GM20431 (cell line): ENCODE results near the gene FHAD1.
"Not testable (repeated sequence)": the region's sequence is repeated elsewhere in the genome, so short reads cannot be mapped to it uniquely, and the experiment has no call there.

Experiments used
- in situ Hi-C: fragments of 300-500 bp; cut with MseI, MboI; formaldehyde crosslinking; loops from one replicate; pipeline ENCODE4 v1.15.0; 2020; ENCODE audit warnings: low sequenced_read_pairs; ENCODE audit not compliant: unreplicated experiment

Gene FHAD1

GRCh38 chr1:15353839-15354579 is 107.0 kb downstream of the FHAD1 start:
- in situ Hi-C loops = loop anchor here (25.0 kb wide), 1 partner anchor 1258 kb away; the partner anchor contains the start of gene NBPF1

GRCh38 chr1:15354580-15354965 is 107.5 kb downstream of the FHAD1 start:
- in situ Hi-C loops = loop anchor here (25.0 kb wide), 1 partner anchor 1258 kb away; the partner anchor contains the start of gene NBPF1

GRCh38 chr1:15355968-15356625 is 109.1 kb downstream of the FHAD1 start:
- in situ Hi-C loops = loop anchor here (25.0 kb wide), 1 partner anchor 1256 kb away; the partner anchor contains the start of gene NBPF1

GRCh38 chr1:15357612-15358207 is 110.7 kb downstream of the FHAD1 start:
- in situ Hi-C loops = loop anchor here (25.0 kb wide), 1 partner anchor 1255 kb away; the partner anchor contains the start of gene NBPF1

- in situ Hi-C loops = loop anchor here (25.0 kb wide), 1 partner anchor 1254 kb away; the partner anchor contains the start of gene NBPF1
Observed at GRCh38 chr1:15358565-15359133, 111.6 kb downstream of the FHAD1 start.

DNA sequence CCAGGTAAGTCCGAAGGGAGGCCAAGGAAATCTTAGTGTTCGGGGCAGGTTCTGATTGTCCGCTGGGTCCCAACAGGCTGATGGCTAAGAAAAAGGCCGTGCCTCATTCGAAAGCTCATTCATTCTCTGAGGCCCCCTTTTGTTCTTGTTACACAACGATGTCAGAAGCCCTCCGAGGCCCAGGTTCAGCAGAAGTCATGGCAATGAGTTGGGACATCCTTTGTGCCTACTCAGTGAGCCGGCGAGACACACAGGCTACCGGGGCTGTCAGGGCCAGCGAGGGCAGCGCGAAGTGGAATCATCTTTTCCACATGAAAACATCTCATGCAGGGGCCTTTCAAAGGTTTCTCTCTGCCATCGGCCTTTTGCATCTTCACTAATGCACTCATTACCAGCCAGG is 113.7 kb downstream of the FHAD1 start:
- in situ Hi-C loops = loop anchor here (25.0 kb wide), 1 partner anchor 1252 kb away; the partner anchor contains the start of gene NBPF1

GRCh38 chr1:15362096-15362736 is 115.2 kb downstream of the FHAD1 start:
- in situ Hi-C loops = loop anchor here (25.0 kb wide), 1 partner anchor 1250 kb away; the partner anchor contains the start of gene NBPF1

- in situ Hi-C loops = loop anchor here (25.0 kb wide), 1 partner anchor 1250 kb away; the partner anchor contains the start of gene NBPF1
Observed at GRCh38 chr1:15362737-15363128, 115.7 kb downstream of the FHAD1 start.

- in situ Hi-C loops = loop anchor here (25.0 kb wide), 1 partner anchor 1248 kb away; the partner anchor contains the start of gene NBPF1
Observed at GRCh38 chr1:15364740-15365139, 117.7 kb downstream of the FHAD1 start.

- in situ Hi-C loops = loop anchor here (25.0 kb wide), 1 partner anchor 1243 kb away; the partner anchor contains the start of gene NBPF1
Observed at GRCh38 chr1:15368888-15369287, 121.9 kb downstream of the FHAD1 start.

DNA sequence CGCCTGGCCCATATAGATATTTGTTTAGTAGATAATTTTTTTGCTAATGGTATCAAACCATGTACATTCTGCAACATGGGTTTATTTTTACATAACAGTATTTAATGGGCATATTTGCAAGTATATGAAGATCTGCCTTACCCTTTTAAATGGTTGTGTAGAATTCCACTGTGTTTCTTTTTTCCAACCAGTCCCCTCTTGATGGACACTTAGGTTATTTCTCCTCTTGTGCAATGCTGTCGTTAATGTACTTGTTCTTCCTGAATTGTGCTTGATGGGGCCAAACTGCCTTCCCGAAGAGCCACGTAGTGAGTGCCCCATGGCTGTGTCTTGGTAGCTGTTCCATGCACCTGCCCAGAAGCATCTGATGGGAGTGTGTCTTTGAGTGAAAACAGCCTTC is 123.2 kb downstream of the FHAD1 start:
- in situ Hi-C loops = loop anchor here (25.0 kb wide), 1 partner anchor 1242 kb away; the partner anchor contains the start of gene NBPF1

DNA sequence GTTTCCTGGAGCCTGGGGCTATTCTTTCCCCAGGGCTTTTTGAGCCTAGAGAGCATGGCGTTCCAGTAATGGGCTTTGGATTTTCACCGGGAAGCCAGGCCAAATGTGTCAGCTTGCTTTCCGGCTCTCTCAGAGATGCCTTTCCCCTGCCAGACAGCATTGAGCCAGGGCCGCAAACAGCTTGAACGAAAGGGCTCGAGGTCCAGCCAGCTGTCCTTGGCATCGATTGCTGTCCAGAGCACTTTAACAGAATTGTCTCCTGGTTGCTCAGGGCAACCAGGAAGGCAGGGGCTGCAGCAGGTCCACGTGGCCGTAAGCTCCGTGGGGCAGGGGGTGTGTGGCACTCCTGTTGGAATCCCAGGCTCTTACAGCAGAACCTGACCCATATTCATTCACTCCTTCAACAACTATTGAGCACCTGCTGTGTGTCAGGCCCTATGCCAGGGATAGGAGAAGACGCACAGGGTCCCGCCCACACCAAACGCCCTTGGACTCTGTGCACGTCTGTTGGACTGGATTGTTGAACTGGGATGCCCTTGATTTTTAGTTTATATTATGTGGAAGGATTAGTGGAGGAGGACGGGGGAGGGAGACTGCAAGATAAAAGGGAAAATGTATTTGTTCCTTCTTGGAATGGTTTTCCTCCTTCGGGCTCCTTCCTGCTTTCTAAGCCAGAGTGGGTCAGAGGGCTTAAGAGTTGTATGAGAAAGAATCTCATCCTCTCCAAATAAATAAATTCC is 123.9 kb downstream of the FHAD1 start:
- in situ Hi-C loops = loop anchor here (25.0 kb wide), 1 partner anchor 1241 kb away; the partner anchor contains the start of gene NBPF1

DNA sequence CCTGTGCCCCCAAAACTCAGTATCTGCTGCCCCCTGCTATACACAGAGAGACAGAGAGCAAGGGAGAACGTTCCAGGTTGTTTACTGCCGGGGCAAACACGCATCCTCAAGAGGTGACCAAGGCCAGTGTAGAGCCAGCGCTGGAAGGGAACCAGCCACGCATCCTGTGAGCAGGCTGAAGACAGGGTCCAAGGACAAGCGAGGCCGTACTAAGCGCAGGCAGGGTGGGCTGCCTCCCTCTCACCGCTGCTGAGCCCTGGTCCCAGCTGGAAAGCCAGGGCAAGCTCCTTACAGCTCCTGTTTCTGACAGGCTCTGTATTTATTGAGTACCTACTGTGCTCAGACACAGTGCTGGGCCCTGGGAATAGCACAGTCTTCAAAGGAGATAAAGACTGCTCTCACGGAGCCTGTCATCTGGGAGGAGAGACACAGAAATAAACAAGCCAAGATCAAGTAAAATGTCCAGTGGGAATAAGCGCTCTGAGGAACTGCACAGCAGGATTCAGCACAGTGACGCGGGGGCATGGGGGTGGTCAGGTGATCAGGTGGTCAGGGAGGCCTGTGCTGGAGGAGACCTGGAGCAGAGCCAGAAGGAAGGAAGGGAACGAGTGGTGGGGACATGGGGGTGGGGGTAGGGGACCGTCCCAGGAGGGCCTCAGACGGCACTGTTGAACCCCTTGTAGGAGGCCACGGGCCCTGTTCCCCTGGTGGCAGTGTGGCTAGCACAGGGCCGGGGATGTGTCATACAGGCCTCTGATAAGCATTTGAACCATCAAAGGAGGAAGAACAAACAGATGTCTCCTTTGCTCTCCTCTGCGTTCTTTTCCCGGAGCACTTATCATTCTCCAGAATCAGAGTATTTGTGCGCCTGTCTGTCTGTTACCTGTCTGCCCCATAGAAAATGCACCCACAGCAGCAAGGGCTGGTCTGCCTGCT is 124.9 kb downstream of the FHAD1 start:
- in situ Hi-C loops = loop anchor here (25.0 kb wide), 1 partner anchor 1240 kb away; the partner anchor contains the start of gene NBPF1

DNA sequence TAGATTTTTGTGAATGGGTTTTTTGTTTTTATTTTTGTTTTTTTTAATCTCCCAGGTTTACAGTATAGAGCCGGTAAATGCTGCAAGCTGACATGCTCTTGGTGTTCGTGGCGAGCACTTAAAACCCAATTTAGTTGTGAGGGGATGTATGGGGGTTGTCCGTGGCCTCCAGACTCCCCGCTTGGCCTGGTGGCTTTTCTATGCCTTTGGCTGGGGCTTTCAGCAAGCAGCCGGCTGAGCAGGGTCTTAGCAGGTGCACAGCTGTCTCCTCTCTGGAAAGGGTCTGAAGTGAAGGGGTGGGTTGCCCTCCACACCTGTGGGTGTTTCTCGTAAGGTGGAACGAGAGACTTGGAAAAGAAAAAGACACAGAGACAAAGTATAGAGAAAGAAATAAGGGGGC is 131.7 kb downstream of the FHAD1 start:
- in situ Hi-C loops = no loop called here

DNA sequence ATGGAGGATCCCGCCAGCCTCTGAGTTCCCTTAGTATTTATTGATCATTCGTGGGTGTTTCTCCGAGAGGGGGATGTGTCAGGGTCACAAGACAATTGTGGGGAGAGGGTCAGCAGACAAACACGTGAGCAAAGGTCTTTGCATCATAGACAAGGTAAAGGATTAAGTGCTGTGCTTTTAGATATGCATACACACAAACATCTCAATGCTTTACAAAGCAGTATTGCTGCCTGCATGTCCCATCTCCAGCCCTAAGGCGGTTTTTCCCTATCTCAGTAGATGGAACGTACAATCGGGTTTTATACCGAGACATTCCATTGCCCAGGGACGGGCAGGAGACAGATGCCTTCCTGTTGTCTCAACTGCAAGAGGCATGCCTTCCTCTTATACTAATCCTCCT is 132.1 kb downstream of the FHAD1 start:
- in situ Hi-C loops = not testable (repeated sequence)

DNA sequence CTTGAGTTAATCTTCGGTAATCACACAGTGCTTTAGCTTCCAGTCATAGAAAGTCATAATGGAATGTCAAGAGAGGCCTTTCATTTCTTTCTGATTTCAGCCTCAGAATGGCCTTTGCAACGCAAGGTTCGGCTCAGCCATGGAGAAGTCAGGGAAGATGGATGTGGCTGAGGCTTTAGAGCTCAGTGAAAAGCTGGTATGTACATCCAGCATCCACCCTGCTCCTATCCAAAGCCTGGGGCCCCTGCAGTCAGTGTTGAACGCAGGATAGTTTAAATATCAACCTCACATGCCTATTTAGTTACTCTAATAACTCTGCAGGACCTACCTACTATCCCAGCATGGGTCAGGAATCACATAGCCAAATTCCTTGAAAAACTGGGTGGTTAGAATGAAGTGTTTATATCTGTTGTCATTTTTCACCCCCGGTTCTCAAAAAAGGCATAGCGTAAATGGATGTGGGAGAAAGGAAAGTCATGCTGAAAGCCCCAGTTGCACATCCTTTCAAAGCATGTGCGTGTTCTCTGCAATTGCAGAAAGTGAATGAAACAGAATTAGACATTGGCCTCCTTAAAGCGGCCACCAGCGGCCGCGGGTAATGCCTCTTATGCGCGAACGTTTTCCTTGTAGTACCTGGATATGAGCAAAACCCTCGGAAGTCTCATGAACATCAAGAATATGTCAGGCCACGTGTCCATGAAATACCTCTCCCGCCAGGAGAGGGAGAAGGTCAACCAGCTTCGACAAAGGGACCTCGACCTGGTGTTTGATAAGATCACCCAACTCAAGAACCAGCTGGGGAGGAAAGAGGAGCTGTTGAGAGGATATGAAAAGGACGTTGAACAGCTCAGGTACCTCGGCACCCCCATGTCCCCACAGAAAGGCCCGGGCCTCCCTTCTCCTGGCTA is 133.8 kb downstream of the FHAD1 start:
- in situ Hi-C loops = no loop called here

DNA sequence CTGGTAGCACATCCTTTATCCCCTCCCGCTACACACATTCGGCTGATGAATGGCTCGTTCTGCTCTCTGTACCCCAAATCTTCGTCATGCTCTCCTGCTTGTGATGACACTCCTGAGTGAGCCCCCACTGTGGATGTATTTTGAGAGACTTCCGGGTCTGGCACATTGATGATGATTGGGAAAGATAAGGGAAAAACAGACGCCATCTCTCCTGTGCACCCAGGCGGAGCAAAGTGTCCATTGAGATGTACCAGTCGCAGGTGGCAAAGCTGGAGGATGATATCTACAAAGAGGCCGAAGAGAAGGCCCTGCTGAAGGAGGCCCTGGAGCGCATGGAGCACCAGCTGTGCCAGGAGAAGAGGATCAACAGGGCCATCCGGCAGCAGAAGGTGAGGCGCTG is 134.8 kb downstream of the FHAD1 start:
- in situ Hi-C loops = no loop called here
